Caco-2 (cell line): Measurements from ENCODE around the gene ZNF438. TPM values are rescaled to one million over a fixed set of nuclear protein-coding genes. Genes with fewer than 3 reads are reported as not detected.

Experiments
- BruUV-seq: library from RNA; stranded (reverse); fragments of 400-500 nt; replicated peaks from 2 replicates; lab custom pipeline; 2021; lab: Mats Ljungman, UMichigan
- CTCF ChIA-PET: fragments of 300-600 bp; sonication (Branson Sonifier 250); formaldehyde crosslinking; loops from one replicate; lab custom pipeline; 2022; ENCODE audit warnings: antibody characterized with exemption; lab: Charles Lee
- POLR2A ChIA-PET: fragments of 300-600 bp; sonication (Branson Sonifier 250); formaldehyde crosslinking; loops from one replicate; lab custom pipeline; 2022; ENCODE audit warnings: antibody characterized with exemption; lab: Charles Lee
- DNase-seq, 2 experiments: peaks; one replicate each; pipeline versions ENCODE4 v3.0.0 to v3.0.0-alpha.2; 2020 to 2022
- H3K27me3 ChIP-seq: replicated peaks from 2 replicates; pipeline ENCODE4 v1.6.0; 2011; ENCODE audit warnings: low read length; ENCODE audit not compliant: control insufficient read depth, insufficient read depth
- H3K36me3 ChIP-seq: 2 replicates; pipeline ENCODE4 v1.5.1; 2011; ENCODE audit warnings: low read length; ENCODE audit not compliant: control insufficient read depth, insufficient read depth
- H3K4me1 ChIP-seq: fragments of 250-450 bp; sonication (Bioruptor Pico); 2 replicates; pipeline ENCODE4 v1.5.1; 2020; ENCODE audit warnings: mild to moderate bottlenecking
- H3K4me3 ChIP-seq: 2 replicates; pipeline ENCODE4 v1.5.1; 2011; ENCODE audit warnings: low read depth, mild to moderate bottlenecking, control low read depth, low read length
- H3K9me3 ChIP-seq: fragments of 250-450 bp; sonication (Bioruptor Pico); 2 replicates; pipeline ENCODE4 v1.5.1; 2020; ENCODE audit warnings: mild to moderate bottlenecking, moderate library complexity
- H3K27ac Mint-ChIP-seq: one replicate; pipeline ENCODE4 v1.8.0; 2022; ENCODE audit warnings: mixed read lengths; ENCODE audit not compliant: unreplicated experiment
- H3K27me3 Mint-ChIP-seq: one replicate; pipeline ENCODE4 v1.8.0; 2022; ENCODE audit warnings: mixed read lengths; ENCODE audit not compliant: insufficient read depth, unreplicated experiment
- H3K36me3 Mint-ChIP-seq: one replicate; pipeline ENCODE4 v1.8.0; 2022; ENCODE audit warnings: mild to moderate bottlenecking, mixed read lengths; ENCODE audit not compliant: insufficient read depth, unreplicated experiment
- H3K4me1 Mint-ChIP-seq: one replicate; pipeline ENCODE4 v1.8.0; 2022; ENCODE audit warnings: low read depth, mixed read lengths; ENCODE audit not compliant: unreplicated experiment
- H3K4me3 Mint-ChIP-seq: one replicate; pipeline ENCODE4 v1.8.0; 2022; ENCODE audit warnings: mild to moderate bottlenecking, moderate library complexity, mixed read lengths; ENCODE audit not compliant: unreplicated experiment
- H3K9me3 Mint-ChIP-seq: one replicate; pipeline ENCODE4 v1.8.0; 2022; ENCODE audit warnings: mixed read lengths; ENCODE audit not compliant: unreplicated experiment
- intact Hi-C: fragments of 100-400 bp; cut with micrococcal nuclease; formaldehyde crosslinking; loops from one replicate; pipeline ENCODE4 v1.10.0; 2022; ENCODE audit not compliant: unreplicated experiment
- total RNA-seq: library from RNA; stranded (reverse); gene quantifications from 2 replicates; pipeline ENCODE4 v1.2.3, GENCODE V29; 2022
- TF ChIP-seq, protein P1 (sequence below), 2 experiments: fragments of 200-600 bp in 1 of 2; IDR thresholded peaks; 1 replicate in 1 of 2; 2 replicates in 1 of 2; pipeline versions ENCODE4 v1.5.1 to v1.8.0; 2011 to 2022; ENCODE audit warnings: antibody characterized with exemption in 1 of 2, control low read depth in 1 of 2, inconsistent platforms in 1 of 2, low read depth in 1 of 2, low read length in 1 of 2, mild to moderate bottlenecking in 1 of 2, moderate library complexity in 1 of 2; ENCODE audit not compliant: insufficient read depth in 1 of 2, severe bottlenecking in 1 of 2, unreplicated experiment in 1 of 2

ZNF438 gene
- total RNA-seq, 1 experiment from 2014 or later: 1.00 TPM

GRCh38 chr10:31011017-31011664 is 20.5 kb downstream of the ZNF438 start:
- POLR2A ChIA-PET: no interaction called here
- no peaks in the 10 kb centered on the region for H3K4me1 ChIP-seq
- no TSS peak for BruUV-seq
- Mint-ChIP-seq H3K36me3 (no peaks in the 10 kb centered on the region), H3K4me3 (no peak overlapping the region), H3K4me1 (no peaks in the 10 kb centered on the region), H3K27me3 (no peaks in the 10 kb centered on the region), H3K9me3 (no peaks in the 10 kb centered on the region), H3K27ac (no peak overlapping the region)
- DNase-seq: no peak
- no peaks in the 10 kb centered on the region for H3K27me3 ChIP-seq
- intact Hi-C loops: no loop called here
- H3K36me3 ChIP-seq: no peaks in the 10 kb centered on the region
- TF ChIP-seq, protein P1, sequence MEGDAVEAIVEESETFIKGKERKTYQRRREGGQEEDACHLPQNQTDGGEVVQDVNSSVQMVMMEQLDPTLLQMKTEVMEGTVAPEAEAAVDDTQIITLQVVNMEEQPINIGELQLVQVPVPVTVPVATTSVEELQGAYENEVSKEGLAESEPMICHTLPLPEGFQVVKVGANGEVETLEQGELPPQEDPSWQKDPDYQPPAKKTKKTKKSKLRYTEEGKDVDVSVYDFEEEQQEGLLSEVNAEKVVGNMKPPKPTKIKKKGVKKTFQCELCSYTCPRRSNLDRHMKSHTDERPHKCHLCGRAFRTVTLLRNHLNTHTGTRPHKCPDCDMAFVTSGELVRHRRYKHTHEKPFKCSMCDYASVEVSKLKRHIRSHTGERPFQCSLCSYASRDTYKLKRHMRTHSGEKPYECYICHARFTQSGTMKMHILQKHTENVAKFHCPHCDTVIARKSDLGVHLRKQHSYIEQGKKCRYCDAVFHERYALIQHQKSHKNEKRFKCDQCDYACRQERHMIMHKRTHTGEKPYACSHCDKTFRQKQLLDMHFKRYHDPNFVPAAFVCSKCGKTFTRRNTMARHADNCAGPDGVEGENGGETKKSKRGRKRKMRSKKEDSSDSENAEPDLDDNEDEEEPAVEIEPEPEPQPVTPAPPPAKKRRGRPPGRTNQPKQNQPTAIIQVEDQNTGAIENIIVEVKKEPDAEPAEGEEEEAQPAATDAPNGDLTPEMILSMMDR (IDR thresholded peaks at IDR 0.05; ENCODE audit: insufficient read depth in 1 of 2, low read depth in 1 of 2, low read length in 1 of 2, severe bottlenecking in 1 of 2, unreplicated experiment in 1 of 2): no peak
- CTCF ChIA-PET: no interaction called here
- H3K4me3 ChIP-seq: no peak overlapping the region
- no peaks in the 10 kb centered on the region for H3K9me3 ChIP-seq

DNA sequence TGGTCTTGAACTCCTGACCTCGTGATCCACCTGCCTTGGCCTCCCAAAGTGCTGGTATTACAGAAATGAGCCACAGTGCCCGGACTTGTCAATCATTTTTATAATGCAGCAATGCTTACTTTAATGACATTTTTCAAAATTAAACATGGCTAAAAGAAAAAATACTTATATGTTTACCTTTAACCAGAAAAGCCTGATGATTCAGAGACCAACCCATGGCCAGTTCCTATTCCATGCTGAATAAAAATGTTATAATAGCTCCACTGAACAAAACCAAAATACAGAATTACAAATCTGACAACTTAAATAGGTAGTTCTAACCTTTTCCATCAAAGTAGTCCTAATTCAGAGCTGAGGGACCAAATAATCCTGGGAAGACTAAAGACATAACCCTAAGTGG is 21.6 kb downstream of the ZNF438 start:
- Histone ChIP-seq H3K36me3 (no peaks in the 10 kb centered on the region), H3K4me3 (no peak overlapping the region), H3K27me3 (no peaks in the 10 kb centered on the region), H3K9me3 (no peaks in the 10 kb centered on the region), H3K4me1 (no peaks in the 10 kb centered on the region)
- TF ChIP-seq, protein P1 (IDR thresholded peaks at IDR 0.05; ENCODE audit: insufficient read depth in 1 of 2, low read depth in 1 of 2, low read length in 1 of 2, severe bottlenecking in 1 of 2, unreplicated experiment in 1 of 2): no peak
- Mint-ChIP-seq H3K27ac (no peak overlapping the region), H3K27me3 (no peaks in the 10 kb centered on the region), H3K4me3 (no peak overlapping the region), H3K36me3 (no peaks in the 10 kb centered on the region), H3K4me1 (no peaks in the 10 kb centered on the region), H3K9me3 (no peaks in the 10 kb centered on the region)
- ChIA-PET POLR2A (no interaction called here), CTCF (interaction anchor here (0.7 kb wide), 1 partner anchor 22 kb away, joined by 4 read pairs; the partner anchor contains the start of gene ZNF438)
- intact Hi-C loops: no loop called here
- BruUV-seq: no TSS peak
- DNase-seq: no peak

DNA sequence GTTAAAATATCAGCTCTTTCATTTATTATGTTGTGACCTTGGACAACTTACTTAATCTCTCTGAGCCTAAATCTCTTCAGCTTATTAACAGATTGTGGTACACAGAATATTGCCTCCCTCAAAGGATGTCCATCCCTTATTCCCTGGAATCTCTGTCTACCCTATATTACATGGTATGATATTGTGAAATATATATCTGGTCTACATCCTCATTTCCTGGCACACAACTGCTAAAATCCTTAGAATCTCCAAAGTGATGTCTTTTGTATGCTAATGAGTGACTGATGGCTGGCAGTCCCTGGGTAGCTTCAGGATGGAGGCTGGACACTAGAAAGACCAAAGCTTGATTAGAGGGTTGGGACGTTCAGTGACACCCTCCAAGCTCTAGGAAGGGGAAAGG is 25.8 kb downstream of the ZNF438 start:
- Histone ChIP-seq H3K9me3 (no peaks in the 10 kb centered on the region), H3K36me3 (no peaks in the 10 kb centered on the region), H3K4me3 (no peak overlapping the region), H3K4me1 (no peaks in the 10 kb centered on the region), H3K27me3 (no peaks in the 10 kb centered on the region)
- TF ChIP-seq, protein P1 (IDR thresholded peaks at IDR 0.05; ENCODE audit: insufficient read depth in 1 of 2, low read depth in 1 of 2, low read length in 1 of 2, severe bottlenecking in 1 of 2, unreplicated experiment in 1 of 2): no peak
- Mint-ChIP-seq H3K27me3 (no peaks in the 10 kb centered on the region), H3K4me1 (peaks cover 2% of the 10 kb centered on the region), H3K27ac (no peak overlapping the region), H3K9me3 (peaks cover 12% of the 10 kb centered on the region), H3K36me3 (no peaks in the 10 kb centered on the region), H3K4me3 (no peak overlapping the region)
- ChIA-PET CTCF (interaction anchor here (0.6 kb wide), 1 partner anchor 79 kb away, joined by 4 read pairs; no protein-coding TSS in a partner anchor), POLR2A (no interaction called here)
- intact Hi-C loops: no loop called here
- DNase-seq: no peak
- BruUV-seq: no TSS peak
